ENCODE results near the gene NTRK2. TPM values are rescaled to one million over a fixed set of nuclear protein-coding genes. Genes with fewer than 3 reads are reported as not detected.

NTRK2 gene
- total RNA-seq, 1 donor from 2014 or later: 0.02 TPM

DNA sequence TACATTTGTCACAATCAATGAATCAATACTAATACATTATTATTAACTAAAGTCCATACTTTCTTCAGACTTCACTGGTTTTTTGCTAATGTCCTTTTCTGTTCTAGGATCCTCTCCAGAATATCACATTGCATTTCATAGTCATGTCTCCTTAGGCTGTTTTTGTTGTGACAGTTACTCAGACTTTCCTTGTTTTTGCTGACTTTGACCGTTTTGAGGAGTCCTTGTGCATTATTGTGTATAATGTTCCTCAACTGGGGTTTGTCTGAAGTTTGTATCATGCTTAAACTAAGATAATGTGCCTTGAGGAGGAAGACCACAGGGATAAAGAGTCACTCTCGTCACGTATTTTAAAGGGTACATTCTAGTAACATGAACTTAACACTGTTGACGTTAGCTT, 376.9 kb downstream of the NTRK2 start:
- Mint-ChIP-seq H3K27me3 (ENCODE audit: insufficient read depth, low read depth) (peaks cover 3% of the 10 kb centered on the region), H3K4me1 (peaks cover 2% of the 10 kb centered on the region)
- H3K4me3 ChIP-seq: no peak overlapping the region

DNA sequence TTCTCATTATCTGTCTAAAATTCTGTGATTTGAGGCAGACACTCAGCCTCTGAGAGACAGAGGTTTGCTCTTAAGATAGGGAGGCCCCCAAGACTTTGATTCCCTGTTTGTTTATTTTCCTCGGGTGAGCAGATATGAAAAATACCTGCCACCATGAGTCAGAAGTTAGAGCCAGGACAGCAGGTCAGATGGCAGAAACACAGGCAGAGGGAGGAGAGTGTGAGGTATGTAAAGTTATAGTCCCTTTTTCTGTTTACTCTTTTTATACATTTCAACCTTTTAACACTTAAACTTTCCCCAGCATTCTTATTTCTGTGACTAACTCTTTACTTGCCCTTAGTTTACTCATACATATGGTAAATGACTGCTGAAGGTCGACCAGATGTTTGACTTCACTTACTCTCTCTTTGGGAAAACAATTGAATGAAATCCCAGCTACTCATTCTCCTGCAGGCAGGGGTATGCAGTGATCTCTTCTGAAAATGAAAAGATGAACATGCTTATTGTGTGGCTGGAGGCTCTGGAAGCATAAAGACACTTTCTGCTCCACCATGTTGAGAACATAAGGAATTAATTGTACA, 383.8 kb downstream of the NTRK2 start:
- peak overlapping the region; percentile 26 for H3K27ac Mint-ChIP-seq
- no peak for DNase-seq (ENCODE audit: low spot score)

More for the DNA sequence above, 376.9 kb downstream of the NTRK2 start:
- no peaks in the 10 kb centered on the region for H4K20me1 ChIP-seq (ENCODE audit: low read depth)
- H3K27ac ChIP-seq: no peak overlapping the region
- no peak overlapping the region for H3K9ac ChIP-seq
- TF ChIP-seq EZH2 (IDR thresholded peaks at IDR 0.05) (no peak), EZH2phosphoT487 (IDR thresholded peaks at IDR 0.05) (no peak)
- TF ChIP-seq, protein P1, sequence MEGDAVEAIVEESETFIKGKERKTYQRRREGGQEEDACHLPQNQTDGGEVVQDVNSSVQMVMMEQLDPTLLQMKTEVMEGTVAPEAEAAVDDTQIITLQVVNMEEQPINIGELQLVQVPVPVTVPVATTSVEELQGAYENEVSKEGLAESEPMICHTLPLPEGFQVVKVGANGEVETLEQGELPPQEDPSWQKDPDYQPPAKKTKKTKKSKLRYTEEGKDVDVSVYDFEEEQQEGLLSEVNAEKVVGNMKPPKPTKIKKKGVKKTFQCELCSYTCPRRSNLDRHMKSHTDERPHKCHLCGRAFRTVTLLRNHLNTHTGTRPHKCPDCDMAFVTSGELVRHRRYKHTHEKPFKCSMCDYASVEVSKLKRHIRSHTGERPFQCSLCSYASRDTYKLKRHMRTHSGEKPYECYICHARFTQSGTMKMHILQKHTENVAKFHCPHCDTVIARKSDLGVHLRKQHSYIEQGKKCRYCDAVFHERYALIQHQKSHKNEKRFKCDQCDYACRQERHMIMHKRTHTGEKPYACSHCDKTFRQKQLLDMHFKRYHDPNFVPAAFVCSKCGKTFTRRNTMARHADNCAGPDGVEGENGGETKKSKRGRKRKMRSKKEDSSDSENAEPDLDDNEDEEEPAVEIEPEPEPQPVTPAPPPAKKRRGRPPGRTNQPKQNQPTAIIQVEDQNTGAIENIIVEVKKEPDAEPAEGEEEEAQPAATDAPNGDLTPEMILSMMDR (IDR thresholded peaks at IDR 0.05): no peak
- H3K9me3 ChIP-seq (ENCODE audit: low read depth): no peaks in the 10 kb centered on the region
- H3F3A ChIP-seq (ENCODE audit: low read depth): no peaks in the 10 kb centered on the region
- Mint-ChIP-seq H3K36me3 (no peaks in the 10 kb centered on the region), H3K27ac (no peak overlapping the region), H3K4me3 (no peak overlapping the region), H3K9me3 (peaks cover 4% of the 10 kb centered on the region)
- DNase-seq (ENCODE audit: low spot score): no peak
- H3K79me2 ChIP-seq (ENCODE audit: low read depth): no peaks in the 10 kb centered on the region
- no peaks in the 10 kb centered on the region for H3K27me3 ChIP-seq
- H3K36me3 ChIP-seq: no peaks in the 10 kb centered on the region
- H2AFZ ChIP-seq (replicated peaks): no peak overlapping the region
- no peak overlapping the region for H3K4me2 ChIP-seq
- no peaks in the 10 kb centered on the region for H3K4me1 ChIP-seq

DNA sequence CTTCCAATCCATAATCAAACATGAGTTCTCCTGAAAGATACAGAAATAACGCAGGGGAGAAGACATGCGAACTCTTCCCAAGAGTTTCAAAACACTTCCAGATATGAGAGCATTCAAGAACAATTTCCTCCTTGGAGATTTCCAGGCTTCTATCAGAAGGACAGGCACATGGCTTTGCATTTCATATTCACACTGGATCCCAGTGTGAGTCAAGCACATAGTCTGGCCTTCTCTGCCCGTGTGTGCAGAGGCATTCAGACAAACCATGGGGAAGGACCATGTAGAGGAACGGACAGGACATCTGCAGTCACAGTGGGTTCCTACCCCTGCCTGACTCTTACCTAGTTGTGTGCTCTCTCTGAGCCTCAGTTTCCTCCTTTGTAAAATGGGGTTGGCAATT, 384.5 kb downstream of the NTRK2 start:
- H3K27me3 Mint-ChIP-seq (ENCODE audit: insufficient read depth, low read depth): peaks cover 4% of the 10 kb centered on the region
- no peak for DNase-seq (ENCODE audit: low spot score)
- Histone ChIP-seq H3K79me2 (ENCODE audit: low read depth) (no peaks in the 10 kb centered on the region), H3K9ac (no peak overlapping the region), H3K27ac (no peak overlapping the region), H3K9me3 (ENCODE audit: low read depth) (no peaks in the 10 kb centered on the region), H2AFZ (replicated peaks) (no peak overlapping the region), H4K20me1 (ENCODE audit: low read depth) (no peaks in the 10 kb centered on the region), H3K36me3 (no peaks in the 10 kb centered on the region), H3K4me3 (no peak overlapping the region), H3K4me2 (no peak overlapping the region), H3K4me1 (no peaks in the 10 kb centered on the region), H3K27me3 (no peaks in the 10 kb centered on the region), H3F3A (ENCODE audit: low read depth) (no peaks in the 10 kb centered on the region)
- H3K4me3 Mint-ChIP-seq: no peak overlapping the region
- no peak overlapping the region for H3K27ac Mint-ChIP-seq
- TF ChIP-seq, protein P1 (IDR thresholded peaks at IDR 0.05): no peak
- TF ChIP-seq EZH2 (IDR thresholded peaks at IDR 0.05) (no peak), EZH2phosphoT487 (IDR thresholded peaks at IDR 0.05) (no peak)
- H3K4me1 Mint-ChIP-seq: peaks cover 11% of the 10 kb centered on the region
- H3K9me3 Mint-ChIP-seq: peaks cover 6% of the 10 kb centered on the region
- H3K36me3 Mint-ChIP-seq: no peaks in the 10 kb centered on the region

More for the DNA sequence above, 383.8 kb downstream of the NTRK2 start:
- Mint-ChIP-seq H3K4me1 (peaks cover 11% of the 10 kb centered on the region), H3K9me3 (peaks cover 6% of the 10 kb centered on the region), H3K4me3 (no peak overlapping the region), H3K36me3 (no peaks in the 10 kb centered on the region), H3K27me3 (ENCODE audit: insufficient read depth, low read depth) (peaks cover 4% of the 10 kb centered on the region)
- Histone ChIP-seq H3K4me1 (no peaks in the 10 kb centered on the region), H3K79me2 (ENCODE audit: low read depth) (no peaks in the 10 kb centered on the region), H3K9ac (no peak overlapping the region), H3K4me2 (no peak overlapping the region), H3F3A (ENCODE audit: low read depth) (no peaks in the 10 kb centered on the region), H3K27me3 (no peaks in the 10 kb centered on the region), H3K4me3 (no peak overlapping the region), H3K9me3 (ENCODE audit: low read depth) (no peaks in the 10 kb centered on the region), H3K36me3 (no peaks in the 10 kb centered on the region), H3K27ac (no peak overlapping the region), H2AFZ (replicated peaks) (no peak overlapping the region), H4K20me1 (ENCODE audit: low read depth) (no peaks in the 10 kb centered on the region)
- TF ChIP-seq EZH2phosphoT487 (IDR thresholded peaks at IDR 0.05) (no peak), EZH2 (IDR thresholded peaks at IDR 0.05) (no peak)
- TF ChIP-seq, protein P1 (IDR thresholded peaks at IDR 0.05): no peak

Measured in neural progenitor cell (in vitro differentiated cells).